DOHH2 (cell line): Measurements from ENCODE around the gene HS3ST4.

ENCODE experiments used
- H3F3A ChIP-seq: fragments of 200-600 bp; sonication (generic), shearing (Covaris generic); 2 replicates; pipeline ENCODE4 v1.6.0; 2016; ENCODE audit warnings: antibody characterized with exemption, mild to moderate bottlenecking; ENCODE audit not compliant: control insufficient read depth, insufficient read depth
- H3K27ac ChIP-seq: fragments of 200-600 bp; sonication (generic); 2 replicates; pipeline ENCODE4 v1.5.1; 2014; ENCODE audit warnings: low read depth, mild to moderate bottlenecking, low read length, moderate library complexity
- H3K27me3 ChIP-seq: fragments of 200-600 bp; sonication (generic); 2 replicates; pipeline ENCODE4 v1.6.1; 2014; ENCODE audit warnings: mild to moderate bottlenecking, low read length, mixed read lengths; ENCODE audit not compliant: control insufficient read depth
- H3K36me3 ChIP-seq: fragments of 200-600 bp; sonication (generic); 2 replicates; pipeline ENCODE4 v1.6.1; 2014; ENCODE audit warnings: mild to moderate bottlenecking, low read length, moderate library complexity, mixed read lengths; ENCODE audit not compliant: control insufficient read depth
- H3K4me1 ChIP-seq: fragments of 200-600 bp; sonication (generic); 2 replicates; pipeline ENCODE4 v1.6.1; 2014; ENCODE audit warnings: mild to moderate bottlenecking, low read length, mixed read lengths; ENCODE audit not compliant: control insufficient read depth
- H3K4me2 ChIP-seq: fragments of 200-600 bp; sonication (generic); 2 replicates; pipeline ENCODE4 v1.6.0; 2014; ENCODE audit warnings: mild to moderate bottlenecking, low read length, moderate library complexity
- H3K4me3 ChIP-seq: fragments of 200-600 bp; sonication (generic); 2 replicates; pipeline ENCODE4 v1.5.1; 2014; ENCODE audit warnings: mild to moderate bottlenecking, low read length, mixed read lengths
- H3K79me2 ChIP-seq: fragments of 200-600 bp; sonication (generic); 2 replicates; pipeline ENCODE4 v1.6.1; 2014; ENCODE audit warnings: mild to moderate bottlenecking, low read length, mixed read lengths; ENCODE audit not compliant: control insufficient read depth
- H3K9me2 ChIP-seq: fragments of 200-600 bp; sonication (generic); replicated peaks from 2 replicates; pipeline ENCODE4 v1.6.1; 2014; ENCODE audit warnings: mild to moderate bottlenecking, low read length, mixed read lengths; ENCODE audit not compliant: control insufficient read depth
- H3K9me3 ChIP-seq: fragments of 200-600 bp; sonication (generic); 2 replicates; pipeline ENCODE4 v1.6.1; 2014; ENCODE audit warnings: antibody characterized with exemption, low read length, mixed read lengths; ENCODE audit not compliant: control insufficient read depth, insufficient read depth
- H4K20me1 ChIP-seq: fragments of 200-600 bp; sonication (generic); 2 replicates; pipeline ENCODE4 v1.6.0; 2014; ENCODE audit warnings: low read depth, mild to moderate bottlenecking, antibody characterized with exemption, low read length, moderate library complexity; ENCODE audit not compliant: control insufficient read depth, insufficient read depth
- EZH2phosphoT487 ChIP-seq: fragments of 200-600 bp; sonication (generic); IDR thresholded peaks from 2 replicates; pipeline ENCODE4 v1.6.1; 2017; ENCODE audit warnings: borderline replicate concordance, mild to moderate bottlenecking, antibody characterized with exemption, low read length, moderate library complexity, mixed read lengths
- TF ChIP-seq, protein P1 (sequence below): fragments of 200-600 bp; sonication (generic); IDR thresholded peaks from one replicate; pipeline ENCODE4 v1.5.1; 2014; ENCODE audit warnings: antibody characterized with exemption, mild to moderate bottlenecking, low read depth, low read length; ENCODE audit not compliant: poor library complexity, severe bottlenecking

HS3ST4 gene

DNA sequence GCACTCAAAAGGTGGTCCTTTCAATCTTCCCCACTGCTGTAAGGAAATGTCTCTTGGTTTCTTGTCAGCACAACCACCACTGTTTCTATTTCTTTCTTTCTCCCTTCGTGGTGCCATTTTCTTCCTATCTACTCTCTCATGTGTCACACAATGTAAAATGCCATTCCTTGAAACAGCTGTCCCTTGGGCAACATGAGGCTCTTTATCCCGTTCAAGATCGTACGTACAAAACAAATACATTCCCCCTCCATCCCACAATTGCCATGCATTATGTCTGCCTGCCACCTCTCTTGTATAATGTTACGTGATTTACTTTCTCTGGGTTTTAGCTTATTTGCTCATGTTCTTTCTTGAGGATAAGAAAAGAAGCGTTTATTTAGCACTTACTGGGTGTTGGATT is 410.6 kb downstream of the HS3ST4 start:
- H3K27ac ChIP-seq = no peak overlapping the region

DNA sequence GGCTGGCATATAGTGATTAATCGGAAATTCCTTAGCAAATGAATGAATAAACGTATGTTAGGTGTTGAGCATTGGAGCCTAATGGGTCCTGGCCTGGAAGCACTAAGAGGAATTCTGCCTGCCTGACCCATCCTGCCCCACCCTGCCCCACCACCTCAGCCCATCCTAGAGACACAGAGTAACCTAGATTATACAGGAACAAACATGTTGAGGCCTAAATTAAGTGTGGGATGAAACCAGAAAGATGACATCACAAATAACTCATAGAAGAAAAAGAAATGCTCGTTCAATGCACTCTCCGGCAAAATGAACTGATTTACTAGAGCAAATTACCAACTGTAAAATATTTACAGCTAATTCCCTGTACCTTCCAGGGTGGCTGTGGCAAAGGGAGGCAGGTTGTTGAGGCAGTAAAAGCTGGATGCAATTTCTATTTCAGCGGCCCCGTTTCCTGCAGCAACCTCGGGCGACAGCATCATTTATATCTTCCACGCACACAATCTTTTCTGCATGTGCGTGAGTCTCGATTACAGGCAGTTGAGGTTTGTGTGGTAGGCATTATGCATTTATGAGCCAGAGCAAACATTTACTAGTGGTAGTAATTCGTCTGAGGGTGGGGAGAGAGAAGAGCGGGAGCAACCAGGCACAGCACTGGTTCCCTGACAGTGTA is 417.2 kb downstream of the HS3ST4 start:
- Histone ChIP-seq H3F3A (no peaks in the 10 kb centered on the region), H3K27me3 (no peaks in the 10 kb centered on the region), H3K36me3 (no peaks in the 10 kb centered on the region)

More for the DNA sequence above, 410.6 kb downstream of the HS3ST4 start:
- no peaks in the 10 kb centered on the region for H3K4me1 ChIP-seq
- no peaks in the 10 kb centered on the region for H3K36me3 ChIP-seq
- no peak for TF ChIP-seq EZH2phosphoT487
- TF ChIP-seq, protein P1, sequence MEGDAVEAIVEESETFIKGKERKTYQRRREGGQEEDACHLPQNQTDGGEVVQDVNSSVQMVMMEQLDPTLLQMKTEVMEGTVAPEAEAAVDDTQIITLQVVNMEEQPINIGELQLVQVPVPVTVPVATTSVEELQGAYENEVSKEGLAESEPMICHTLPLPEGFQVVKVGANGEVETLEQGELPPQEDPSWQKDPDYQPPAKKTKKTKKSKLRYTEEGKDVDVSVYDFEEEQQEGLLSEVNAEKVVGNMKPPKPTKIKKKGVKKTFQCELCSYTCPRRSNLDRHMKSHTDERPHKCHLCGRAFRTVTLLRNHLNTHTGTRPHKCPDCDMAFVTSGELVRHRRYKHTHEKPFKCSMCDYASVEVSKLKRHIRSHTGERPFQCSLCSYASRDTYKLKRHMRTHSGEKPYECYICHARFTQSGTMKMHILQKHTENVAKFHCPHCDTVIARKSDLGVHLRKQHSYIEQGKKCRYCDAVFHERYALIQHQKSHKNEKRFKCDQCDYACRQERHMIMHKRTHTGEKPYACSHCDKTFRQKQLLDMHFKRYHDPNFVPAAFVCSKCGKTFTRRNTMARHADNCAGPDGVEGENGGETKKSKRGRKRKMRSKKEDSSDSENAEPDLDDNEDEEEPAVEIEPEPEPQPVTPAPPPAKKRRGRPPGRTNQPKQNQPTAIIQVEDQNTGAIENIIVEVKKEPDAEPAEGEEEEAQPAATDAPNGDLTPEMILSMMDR = no peak
- no peak overlapping the region for H3K4me3 ChIP-seq
- no peaks in the 10 kb centered on the region for H3K79me2 ChIP-seq
- no peaks in the 10 kb centered on the region; the same call in 1 of the 2 replicates for H3K9me2 ChIP-seq
- H4K20me1 ChIP-seq = no peaks in the 10 kb centered on the region
- no peaks in the 10 kb centered on the region for H3K9me3 ChIP-seq
- no peak overlapping the region for H3K4me2 ChIP-seq
- H3F3A ChIP-seq = no peaks in the 10 kb centered on the region
- no peaks in the 10 kb centered on the region for H3K27me3 ChIP-seq

DNA sequence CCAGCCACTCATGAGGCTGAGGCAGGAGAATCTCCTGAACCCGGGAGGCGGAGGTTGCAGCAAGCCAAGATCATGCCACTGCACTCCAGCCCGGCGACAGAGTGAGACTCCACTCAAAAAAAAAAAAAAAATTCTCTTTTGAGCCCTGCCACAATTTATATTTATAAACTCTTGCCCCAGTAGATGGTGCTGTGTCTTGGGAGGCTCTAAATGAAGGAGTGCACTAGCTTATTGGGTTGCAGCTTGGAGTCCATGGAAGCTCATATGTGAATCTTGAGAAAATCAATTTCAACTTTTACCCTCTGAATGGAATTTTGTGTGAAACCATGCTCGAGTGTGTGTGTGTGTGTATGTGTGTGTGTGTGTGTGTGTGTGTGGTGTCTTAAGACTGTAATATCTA is 420.1 kb downstream of the HS3ST4 start:
- Histone ChIP-seq H3K4me1 (no peaks in the 10 kb centered on the region), H3K27ac (no peak overlapping the region), H3K9me3 (no peaks in the 10 kb centered on the region), H3K4me3 (no peak overlapping the region), H3K36me3 (no peaks in the 10 kb centered on the region), H3K9me2 (no peaks in the 10 kb centered on the region), H3K4me2 (no peak overlapping the region), H3K27me3 (no peaks in the 10 kb centered on the region), H3F3A (no peaks in the 10 kb centered on the region), H3K79me2 (no peaks in the 10 kb centered on the region), H4K20me1 (no peaks in the 10 kb centered on the region)
- TF ChIP-seq, protein P1 = no peak
- TF ChIP-seq EZH2phosphoT487 = no peak

More for the DNA sequence above, 417.2 kb downstream of the HS3ST4 start:
- Histone ChIP-seq H3K9me3 (no peaks in the 10 kb centered on the region), H3K4me2 (no peak overlapping the region), H3K27ac (no peak overlapping the region), H3K4me1 (no peaks in the 10 kb centered on the region), H3K4me3 (no peak overlapping the region), H3K9me2 (no peaks in the 10 kb centered on the region), H3K79me2 (no peaks in the 10 kb centered on the region), H4K20me1 (no peaks in the 10 kb centered on the region)
- TF ChIP-seq EZH2phosphoT487 = no peak
- TF ChIP-seq, protein P1 = no peak

DNA sequence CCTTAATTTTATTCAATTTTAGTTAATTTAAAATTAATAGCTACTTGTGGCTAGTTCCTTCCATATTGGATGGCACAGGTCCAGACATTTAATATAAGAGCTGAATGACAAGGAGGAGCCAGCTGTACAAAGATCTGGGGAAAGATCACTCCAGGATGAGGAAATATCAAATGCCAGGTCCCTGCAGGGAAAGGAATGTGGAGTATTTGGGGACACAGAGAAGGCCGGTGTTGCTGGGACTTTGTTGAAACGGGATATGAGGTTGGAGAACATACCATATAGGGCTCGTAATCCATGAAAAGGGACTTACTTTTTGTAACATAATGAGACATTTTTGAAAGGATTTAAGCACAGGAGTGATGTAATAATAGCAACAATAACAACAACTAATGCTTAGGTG is 426.8 kb downstream of the HS3ST4 start:
- H3K4me2 ChIP-seq = no peak overlapping the region
- no peaks in the 10 kb centered on the region for H4K20me1 ChIP-seq
- no peak overlapping the region for H3K4me3 ChIP-seq
- no peaks in the 10 kb centered on the region for H3K9me3 ChIP-seq
- no peaks in the 10 kb centered on the region for H3K36me3 ChIP-seq
- H3K9me2 ChIP-seq = no peaks in the 10 kb centered on the region
- TF ChIP-seq, protein P1 = no peak
- TF ChIP-seq EZH2phosphoT487 = no peak
- no peaks in the 10 kb centered on the region for H3K79me2 ChIP-seq
- no peaks in the 10 kb centered on the region for H3K27me3 ChIP-seq
- no peak overlapping the region for H3K27ac ChIP-seq
- H3F3A ChIP-seq = no peaks in the 10 kb centered on the region
- no peaks in the 10 kb centered on the region for H3K4me1 ChIP-seq
